Measurements from ENCODE around the gene ATOH7.
"Not testable (repeated sequence)": the region's sequence is repeated elsewhere in the genome, so short reads cannot be mapped to it uniquely, and the experiment has no call there.

Gene ATOH7

GRCh38 chr10:68231817-68232251 is at the start of gene ATOH7:
ATOH7 (minus strand) TSS chr10:68232113; CDS start chr10:68231677, 436 bp downstream.
- DNase-seq = no peak

GRCh38 chr10:68280758-68281157 is 48.8 kb upstream of the ATOH7 start:
- DNase-seq = no peak

- not testable (repeated sequence) for DNase-seq
Observed at GRCh38 chr10:68278906-68279753, 47.2 kb upstream of the ATOH7 start.

- not testable (repeated sequence) for DNase-seq
Observed at GRCh38 chr10:68277814-68278213, 45.9 kb upstream of the ATOH7 start.

- no peak for DNase-seq
Observed at GRCh38 chr10:68276224-68276623, 44.3 kb upstream of the ATOH7 start.

GRCh38 chr10:68275600-68276126 is 43.8 kb upstream of the ATOH7 start:
- no peak for DNase-seq

GRCh38 chr10:68272833-68273232 is 40.9 kb upstream of the ATOH7 start:
- no peak for DNase-seq

GRCh38 chr10:68271196-68271882 is 39.4 kb upstream of the ATOH7 start:
- DNase-seq = no peak

GRCh38 chr10:68269562-68270290 is 37.8 kb upstream of the ATOH7 start:
- DNase-seq = no peak

- no peak for DNase-seq
Observed at GRCh38 chr10:68261132-68261856, 29.4 kb upstream of the ATOH7 start.

- no peak for DNase-seq
Observed at GRCh38 chr10:68253346-68253745, 21.4 kb upstream of the ATOH7 start.

- no peak for DNase-seq
Observed at GRCh38 chr10:68251625-68252495, 19.9 kb upstream of the ATOH7 start.

- DNase-seq = no peak
Observed at GRCh38 chr10:68251151-68251550, 19.2 kb upstream of the ATOH7 start.

GRCh38 chr10:68249297-68249696 is 17.4 kb upstream of the ATOH7 start:
- DNase-seq = no peak

- DNase-seq = no peak
Observed at GRCh38 chr10:68247931-68248330, 16.0 kb upstream of the ATOH7 start.

- DNase-seq = not testable (repeated sequence)
Observed at GRCh38 chr10:68246397-68246796, 14.5 kb upstream of the ATOH7 start.

GRCh38 chr10:68242051-68242450 is 10.1 kb upstream of the ATOH7 start:
- DNase-seq = no peak

GRCh38 chr10:68239596-68240150 is 7.8 kb upstream of the ATOH7 start:
- no peak for DNase-seq

GRCh38 chr10:68239069-68239468 is 7.2 kb upstream of the ATOH7 start:
- DNase-seq = no peak

GRCh38 chr10:68238371-68238770 is 6.5 kb upstream of the ATOH7 start:
- no peak for DNase-seq

- no peak for DNase-seq
Observed at GRCh38 chr10:68237173-68237572, 5.3 kb upstream of the ATOH7 start.

Measured in CD4-positive, alpha-beta T cell treated with Interleukin-21 for 1 hour (primary cell).